Neural crest cell (in vitro differentiated cells): ENCODE measurements around the gene UPK1A. TPM values are rescaled to one million over a fixed set of nuclear protein-coding genes. Genes with fewer than 3 reads are reported as not detected.

Experiments
- DNase-seq: peaks from one replicate; pipeline ENCODE4 v3.0.0; 2021; ENCODE audit warnings: low read depth, mixed read lengths, low spot score
- H3K27ac Mint-ChIP-seq: one replicate; pipeline ENCODE4 v1.8.0; 2021; ENCODE audit warnings: mild to moderate bottlenecking, mixed read lengths; ENCODE audit not compliant: unreplicated experiment
- H3K27me3 Mint-ChIP-seq: 2 replicates; pipeline ENCODE4 v1.8.0; 2021; ENCODE audit warnings: low read depth, mild to moderate bottlenecking, mixed read lengths
- H3K36me3 Mint-ChIP-seq: 2 replicates; pipeline ENCODE4 v1.8.0; 2021; ENCODE audit warnings: low read depth, mild to moderate bottlenecking, mixed read lengths
- H3K4me1 Mint-ChIP-seq: 2 replicates; pipeline ENCODE4 v1.8.0; 2021; ENCODE audit warnings: mixed read lengths
- H3K4me3 Mint-ChIP-seq: one replicate; pipeline ENCODE4 v1.8.0; 2021; ENCODE audit warnings: mild to moderate bottlenecking, mixed read lengths
- H3K9me3 Mint-ChIP-seq: 2 replicates; pipeline ENCODE4 v1.8.0; 2021; ENCODE audit warnings: mixed read lengths
- CTCF ChIP-seq: fragments of 200-600 bp; sonication (generic); conservative IDR thresholded peaks from 2 replicates; pipeline ENCODE4 v1.5.0; 2021; ENCODE audit warnings: antibody characterized with exemption, mild to moderate bottlenecking
- total RNA-seq: library from RNA; stranded (reverse); gene quantifications from 2 replicates; pipeline ENCODE4 v1.2.1, GENCODE V29; 2021

The UPK1A gene
- total RNA-seq, 1 donor from 2014 or later: not detected

DNA sequence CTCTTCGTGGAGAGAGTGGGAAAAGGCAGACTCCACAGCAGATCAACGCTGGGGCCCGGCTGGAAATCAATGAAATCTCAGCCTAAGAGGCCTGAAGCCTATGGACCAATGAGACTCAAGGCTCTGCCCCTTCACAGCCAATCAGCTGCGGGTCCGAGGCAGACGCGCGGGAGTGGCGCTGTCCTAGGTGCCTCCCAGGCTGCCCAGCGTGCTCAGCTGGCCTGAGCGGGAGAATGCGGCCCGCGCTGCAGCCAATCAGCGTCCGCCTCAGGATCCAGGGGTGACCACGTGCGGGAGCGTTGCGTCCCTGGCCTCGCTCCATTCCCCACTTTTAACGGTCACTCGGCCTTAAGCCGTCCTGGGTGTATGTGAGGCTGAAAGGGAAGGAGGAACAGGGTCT lies 37.9 kb downstream of the UPK1A start, which contains the start of gene ZBTB32:
Gene ZBTB32, plus strand, starts transcription at position 341 of the 400 bp plus-strand sequence. CDS start 10,069 bp downstream, outside the sequence.
- peaks cover 6% of the 10 kb centered on the region for H3K27me3 Mint-ChIP-seq
- H3K36me3 Mint-ChIP-seq: no peaks in the 10 kb centered on the region
- peak; percentile 14 for DNase-seq
- H3K4me1 Mint-ChIP-seq: peaks cover 6% of the 10 kb centered on the region
- TF ChIP-seq CTCF: no peak
- no peak within 1 kb of the TSS for H3K4me3 Mint-ChIP-seq
- no peaks in the 10 kb centered on the region for H3K9me3 Mint-ChIP-seq
- H3K27ac Mint-ChIP-seq: no peak within 1 kb of the TSS

- no peak overlapping the region for H3K4me3 Mint-ChIP-seq
- no peak overlapping the region for H3K27ac Mint-ChIP-seq
- H3K36me3 Mint-ChIP-seq: no peaks in the 10 kb centered on the region
- H3K9me3 Mint-ChIP-seq: no peaks in the 10 kb centered on the region
- no peaks in the 10 kb centered on the region for H3K4me1 Mint-ChIP-seq
- no peak for TF ChIP-seq CTCF
- DNase-seq: no peak
- peaks cover 2% of the 10 kb centered on the region for H3K27me3 Mint-ChIP-seq
These were observed 42.1 kb downstream of the UPK1A start for GRCh38 chr19:35708391-35708790.

DNA sequence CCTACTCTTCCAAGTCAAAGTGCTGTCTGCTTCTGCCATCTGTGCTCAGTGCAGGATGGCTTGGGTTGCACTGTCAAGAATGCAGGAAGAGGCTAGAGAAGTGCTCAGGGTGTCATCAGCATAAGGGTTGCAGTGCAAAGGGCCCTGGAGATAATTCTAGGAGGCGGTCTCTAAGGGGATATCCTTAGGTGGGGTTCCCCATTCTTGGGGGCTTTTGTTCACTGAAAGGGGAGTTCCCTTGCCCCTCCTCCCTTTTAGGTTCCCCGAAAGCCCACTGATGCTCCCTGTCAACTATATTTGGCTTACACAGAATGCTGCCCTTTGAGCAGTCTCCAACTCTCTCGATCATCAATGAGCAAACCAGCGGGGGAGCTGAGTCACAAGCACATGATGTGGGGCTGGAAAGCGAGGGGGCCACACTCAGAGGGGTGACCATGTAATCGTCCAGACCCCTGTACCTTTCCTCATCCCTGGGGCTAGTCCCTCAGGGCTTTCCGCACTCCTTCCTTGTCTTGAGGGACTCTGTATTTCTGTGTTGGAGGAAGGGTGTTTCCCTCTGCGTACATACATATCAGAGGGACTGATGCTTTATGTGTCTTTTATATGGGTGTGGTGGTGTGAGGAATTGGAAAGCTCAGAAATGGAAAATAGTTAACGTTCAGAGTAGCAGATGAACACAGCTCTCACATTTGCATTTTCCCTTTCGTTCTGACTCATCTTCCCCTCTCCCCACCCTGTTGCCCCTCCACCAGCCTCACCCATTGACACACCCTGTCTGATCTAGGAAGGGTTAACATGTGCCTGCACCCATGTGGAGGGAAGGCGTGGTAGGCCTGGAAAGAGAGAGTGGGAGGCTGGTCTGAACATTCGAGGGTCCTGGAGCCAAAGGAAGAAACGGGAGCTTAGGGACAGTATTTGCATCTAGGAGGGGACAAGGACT lies 44.7 kb downstream of the UPK1A start:
- Mint-ChIP-seq H3K27me3 (no peaks in the 10 kb centered on the region), H3K36me3 (no peaks in the 10 kb centered on the region), H3K27ac (no peak overlapping the region), H3K4me1 (peaks cover 11% of the 10 kb centered on the region), H3K4me3 (no peak overlapping the region), H3K9me3 (no peaks in the 10 kb centered on the region)
- TF ChIP-seq CTCF: no peak
- no peak for DNase-seq

GRCh38 chr19:35712567-35713505 lies 46.5 kb downstream of the UPK1A start:
- Mint-ChIP-seq H3K9me3 (no peaks in the 10 kb centered on the region), H3K36me3 (no peaks in the 10 kb centered on the region), H3K4me3 (peak overlapping the region; percentile 72), H3K27ac (no peak overlapping the region), H3K4me1 (peaks cover 20% of the 10 kb centered on the region), H3K27me3 (no peaks in the 10 kb centered on the region)
- TF ChIP-seq CTCF: no peak
- DNase-seq: no peak

DNA sequence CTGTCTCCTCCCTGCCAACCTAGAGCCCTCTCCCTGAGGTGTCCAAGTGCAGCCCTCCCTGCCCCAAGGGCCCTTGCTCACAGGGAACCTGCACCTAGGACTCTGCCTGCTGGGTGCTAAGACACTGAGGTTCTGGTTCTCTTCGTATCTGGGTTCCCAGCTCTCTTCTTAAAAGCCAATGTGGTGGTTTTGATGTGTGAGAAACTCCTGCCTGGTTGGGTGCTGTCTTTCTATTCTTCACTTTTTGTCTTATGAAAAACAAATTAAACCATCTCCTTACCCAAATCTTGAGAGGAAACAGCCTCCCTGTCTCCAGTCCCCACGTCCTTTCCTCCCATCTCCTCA lies 47.2 kb downstream of the UPK1A start:
- H3K4me1 Mint-ChIP-seq: peaks cover 20% of the 10 kb centered on the region
- no peak overlapping the region for H3K27ac Mint-ChIP-seq
- H3K36me3 Mint-ChIP-seq: no peaks in the 10 kb centered on the region
- no peak for DNase-seq
- no peaks in the 10 kb centered on the region for H3K9me3 Mint-ChIP-seq
- no peak overlapping the region for H3K4me3 Mint-ChIP-seq
- TF ChIP-seq CTCF: no peak
- no peaks in the 10 kb centered on the region for H3K27me3 Mint-ChIP-seq
